ENCODE results near the gene PRKCH. TPM values are rescaled to one million over a fixed set of nuclear protein-coding genes. Genes with fewer than 3 reads are reported as not detected.

Gene PRKCH
- total and polyA plus RNA-seq, 10 of the 15 experiments (the other 5 are each of a cell fraction or from before 2014, with no cell fraction given): 10.7 to 140 (median 33.2) TPM

DNA sequence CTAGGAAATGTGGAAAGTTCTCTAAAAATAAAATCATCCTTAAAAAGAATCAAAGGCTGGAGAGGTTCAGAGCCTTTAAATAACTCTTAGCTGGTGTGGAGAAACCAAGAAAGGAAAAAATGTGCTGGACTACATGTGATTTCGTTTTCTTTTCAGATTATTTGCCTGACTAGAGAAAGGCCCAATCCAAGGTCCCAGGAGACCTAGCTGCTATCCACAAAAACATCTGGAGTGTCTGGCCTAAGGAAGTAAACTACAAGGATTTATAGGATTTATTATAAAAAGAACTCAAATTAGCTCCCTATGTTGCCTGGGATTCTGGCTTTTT lies 39.5 kb upstream of the PRKCH start:
- Histone ChIP-seq H3K27ac (ENCODE audit: control insufficient read depth, insufficient read depth) (no peak overlapping the region), H2AFZ (ENCODE audit: control insufficient read depth, low read depth, low read length) (no peak overlapping the region), H3K9ac (ENCODE audit: control insufficient read depth, insufficient read depth, low read length) (no peak overlapping the region), H3K4me1 (ENCODE audit: control insufficient read depth, insufficient read depth, low read length) (no peaks in the 10 kb centered on the region), H3K36me3 (ENCODE audit: control insufficient read depth in 2 of 2, insufficient read depth in 2 of 2, low read length in 1 of 2) (no peaks in the 10 kb centered on the region), H3K27me3 (replicated peaks in 1 of 2; ENCODE audit: control insufficient read depth in 2 of 2, insufficient read depth in 2 of 2, low read length in 1 of 2) (peaks cover 2 to 20% of the 10 kb centered on the region in 2 experiments), H3K79me2 (ENCODE audit: control insufficient read depth, insufficient read depth, low read length) (no peaks in the 10 kb centered on the region), H3K4me3 (no peak overlapping the region), H3K4me2 (ENCODE audit: control insufficient read depth, insufficient read depth) (no peak overlapping the region), H4K20me1 (ENCODE audit: control insufficient read depth, insufficient read depth) (no peaks in the 10 kb centered on the region), H3K9me3 (replicated peaks; ENCODE audit: control insufficient read depth, insufficient read depth, low read length) (no peaks in the 10 kb centered on the region; the same call in 2 of the 3 replicates)
- WGBS (ENCODE audit: insufficient coverage, insufficient replicate concordance, low lambda C conversion rate, missing lambda C conversion rate): 39% methylated on average over 1 of the region's 1 CpG
- FAIRE-seq: no peak
- ChIA-PET POLR2A (interaction anchor here (0.6 to 0.7 kb wide), 4 partner anchors 18 to 839 kb away, joined by 3 to 5 read pairs (median 4); no protein-coding TSS in a partner anchor), RAD21 (ENCODE audit: unreplicated experiment) (interaction anchor here (0.7 kb wide), 1 partner anchor 278 kb away, joined by 3 read pairs; no protein-coding TSS in a partner anchor), SMC1A (ENCODE audit: uncharacterized antibody, unreplicated experiment) (interaction anchor here (0.6 to 2.0 kb wide), 4 partner anchors 12 to 464 kb away, joined by 3 to 5 read pairs (median 4); no protein-coding TSS in a partner anchor), CTCF (interaction anchor here (0.6 to 5.9 kb wide), 6 partner anchors 12 to 845 kb away, joined by 3 to 83 read pairs (median 7); no protein-coding TSS in a partner anchor)
- DNase-seq (ENCODE audit: low read depth, low spot score): no peak
- TF ChIP-seq RB1 (IDR thresholded peaks at IDR 0.05; ENCODE audit: borderline replicate concordance): no peak
- TF ChIP-seq SIN3A (IDR thresholded peaks at IDR 0.05; ENCODE audit: low read depth, low read length): no peak
- TF ChIP-seq RBBP5 (conservative IDR thresholded peaks at IDR 0.05): no peak
- TF ChIP-seq, protein P1, sequence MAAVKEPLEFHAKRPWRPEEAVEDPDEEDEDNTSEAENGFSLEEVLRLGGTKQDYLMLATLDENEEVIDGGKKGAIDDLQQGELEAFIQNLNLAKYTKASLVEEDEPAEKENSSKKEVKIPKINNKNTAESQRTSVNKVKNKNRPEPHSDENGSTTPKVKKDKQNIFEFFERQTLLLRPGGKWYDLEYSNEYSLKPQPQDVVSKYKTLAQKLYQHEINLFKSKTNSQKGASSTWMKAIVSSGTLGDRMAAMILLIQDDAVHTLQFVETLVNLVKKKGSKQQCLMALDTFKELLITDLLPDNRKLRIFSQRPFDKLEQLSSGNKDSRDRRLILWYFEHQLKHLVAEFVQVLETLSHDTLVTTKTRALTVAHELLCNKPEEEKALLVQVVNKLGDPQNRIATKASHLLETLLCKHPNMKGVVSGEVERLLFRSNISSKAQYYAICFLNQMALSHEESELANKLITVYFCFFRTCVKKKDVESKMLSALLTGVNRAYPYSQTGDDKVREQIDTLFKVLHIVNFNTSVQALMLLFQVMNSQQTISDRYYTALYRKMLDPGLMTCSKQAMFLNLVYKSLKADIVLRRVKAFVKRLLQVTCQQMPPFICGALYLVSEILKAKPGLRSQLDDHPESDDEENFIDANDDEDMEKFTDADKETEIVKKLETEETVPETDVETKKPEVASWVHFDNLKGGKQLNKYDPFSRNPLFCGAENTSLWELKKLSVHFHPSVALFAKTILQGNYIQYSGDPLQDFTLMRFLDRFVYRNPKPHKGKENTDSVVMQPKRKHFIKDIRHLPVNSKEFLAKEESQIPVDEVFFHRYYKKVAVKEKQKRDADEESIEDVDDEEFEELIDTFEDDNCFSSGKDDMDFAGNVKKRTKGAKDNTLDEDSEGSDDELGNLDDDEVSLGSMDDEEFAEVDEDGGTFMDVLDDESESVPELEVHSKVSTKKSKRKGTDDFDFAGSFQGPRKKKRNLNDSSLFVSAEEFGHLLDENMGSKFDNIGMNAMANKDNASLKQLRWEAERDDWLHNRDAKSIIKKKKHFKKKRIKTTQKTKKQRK (IDR thresholded peaks at IDR 0.05; ENCODE audit: low read depth, low read length): no peak
- TF ChIP-seq CREM (IDR thresholded peaks at IDR 0.05; ENCODE audit: low read depth): no peak
- no peak for TF ChIP-seq NR2C2 (IDR thresholded peaks at IDR 0.05; ENCODE audit: borderline replicate concordance, control insufficient read depth, insufficient read length, low read depth)
- TF ChIP-seq ZNF687 (IDR thresholded peaks at IDR 0.05): no peak
- TF ChIP-seq HCFC1 (IDR thresholded peaks at IDR 0.05; ENCODE audit: low read length): no peak
- no peak for TF ChIP-seq EZH2 (IDR thresholded peaks at IDR 0.05; ENCODE audit: borderline replicate concordance, control insufficient read depth, low read depth, low read length)
- TF ChIP-seq TCF3 (IDR thresholded peaks at IDR 0.05; ENCODE audit: borderline replicate concordance, insufficient read depth, low read depth, low read length): no peak
- no peak for TF ChIP-seq NFXL1 (IDR thresholded peaks at IDR 0.05; ENCODE audit: borderline replicate concordance)
- no peak for TF ChIP-seq IRF4 (IDR thresholded peaks at IDR 0.05; ENCODE audit: low read depth, low read length)
- no peak for TF ChIP-seq CBX5 (IDR thresholded peaks at IDR 0.05; ENCODE audit: low read depth)
- TF ChIP-seq SREBF1 (IDR thresholded peaks at IDR 0.05; ENCODE audit: low read length): no peak
- no peak for ATAC-seq
- in situ Hi-C loops (cut with MboI): no loop called here
- intact Hi-C loops (cut with micrococcal nuclease; ENCODE audit: unreplicated experiment): loop anchor here (10.0 kb wide), 1 partner anchor 843 kb away; no protein-coding TSS in a partner anchor
- BruUV-seq (replicated peaks): no TSS peak

Data from GM12878 (cell line).